Karpas-422 (cell line): Measurements from ENCODE around the gene SAP25. TPM values are rescaled to one million over a fixed set of nuclear protein-coding genes. Genes with fewer than 3 reads are reported as not detected.
"Not testable (repeated sequence)": the region's sequence is repeated elsewhere in the genome, so short reads cannot be mapped to it uniquely, and the experiment has no call there.

ENCODE experiments used
- DNase-seq: peaks from one replicate; pipeline ENCODE4 v3.0.0-alpha.2; 2015
- H2AFZ ChIP-seq: fragments of 200-600 bp; sonication (generic); 2 replicates; pipeline ENCODE4 v1.6.1; 2014; ENCODE audit warnings: antibody characterized with exemption, low read length, mixed read lengths
- H3K27ac ChIP-seq: fragments of 200-600 bp; sonication (generic); 2 replicates; pipeline ENCODE4 v1.5.1; 2014; ENCODE audit warnings: mild to moderate bottlenecking, low read length, moderate library complexity
- H3K27me3 ChIP-seq: fragments of 200-600 bp; sonication (generic); 2 replicates; pipeline ENCODE4 v1.6.1; 2014; ENCODE audit warnings: low read length, mixed read lengths
- H3K36me3 ChIP-seq: fragments of 200-600 bp; sonication (generic); 2 replicates; pipeline ENCODE4 v1.6.1; 2014; ENCODE audit warnings: low read length, mixed read lengths; ENCODE audit not compliant: insufficient read depth
- H3K4me1 ChIP-seq: fragments of 200-600 bp; sonication (generic); 2 replicates; pipeline ENCODE4 v1.6.1; 2014; ENCODE audit warnings: mild to moderate bottlenecking, low read length, mixed read lengths
- H3K4me2 ChIP-seq: fragments of 200-600 bp; sonication (generic); 2 replicates; pipeline ENCODE4 v1.6.1; 2014; ENCODE audit warnings: low read length, low read depth, mild to moderate bottlenecking; ENCODE audit not compliant: poor library complexity, severe bottlenecking
- H3K4me3 ChIP-seq: fragments of 200-600 bp; sonication (generic); 2 replicates; pipeline ENCODE4 v1.5.1; 2014; ENCODE audit warnings: mild to moderate bottlenecking, antibody characterized with exemption, low read length, mixed read lengths
- H3K79me2 ChIP-seq: fragments of 200-600 bp; sonication (generic); 2 replicates; pipeline ENCODE4 v1.6.1; 2014; ENCODE audit warnings: mild to moderate bottlenecking, low read length, mixed read lengths
- H3K9ac ChIP-seq: fragments of 200-600 bp; sonication (generic); 2 replicates; pipeline ENCODE4 v1.6.0; 2014; ENCODE audit warnings: low read length
- H3K9me2 ChIP-seq: fragments of 200-600 bp; sonication (generic), shearing (Covaris generic); replicated peaks from 2 replicates; pipeline ENCODE4 v1.6.0; 2014; ENCODE audit warnings: mild to moderate bottlenecking, low read length, moderate library complexity; ENCODE audit not compliant: insufficient read depth
- H3K9me3 ChIP-seq: fragments of 300-700, 200-600 bp; sonication (generic); 2 replicates; pipeline ENCODE4 v1.6.1; 2014; ENCODE audit warnings: low read length, mixed read lengths
- H4K20me1 ChIP-seq: fragments of 200-600 bp; sonication (generic); 2 replicates; pipeline ENCODE4 v1.6.1; 2014; ENCODE audit warnings: mild to moderate bottlenecking, antibody characterized with exemption, low read length, low read depth; ENCODE audit not compliant: insufficient read depth
- small RNA-seq: library from RNA; depleted of rRNA; stranded (forward); fragments of <200 nt; gene quantifications from one replicate; pipeline ENCODE3, GENCODE V24; 2014
- total RNA-seq: library from RNA; depleted of rRNA; stranded (reverse); fragments of >200 nt; shearing (Covaris generic); gene quantifications from 2 replicates; pipeline ENCODE4 v1.2.3, GENCODE V29; 2014; ENCODE audit warnings: low replicate concordance; rRNA removed

SAP25 gene
- total RNA-seq, 1 experiment from 2014 or later = 2.5 TPM

GRCh38 chr7:100536695-100537094 is 37.0 kb downstream of the SAP25 start:
- H3K4me1 ChIP-seq = peaks cover 20% of the 10 kb centered on the region
- H3K9me2 ChIP-seq, H3K27ac ChIP-seq, H3K9me3 ChIP-seq, H3K27me3 ChIP-seq, H3K4me3 ChIP-seq, H3K9ac ChIP-seq, H2AFZ ChIP-seq, H4K20me1 ChIP-seq, H3K36me3 ChIP-seq, H3K4me2 ChIP-seq, H3K79me2 ChIP-seq, DNase-seq: not testable (repeated sequence)

DNA sequence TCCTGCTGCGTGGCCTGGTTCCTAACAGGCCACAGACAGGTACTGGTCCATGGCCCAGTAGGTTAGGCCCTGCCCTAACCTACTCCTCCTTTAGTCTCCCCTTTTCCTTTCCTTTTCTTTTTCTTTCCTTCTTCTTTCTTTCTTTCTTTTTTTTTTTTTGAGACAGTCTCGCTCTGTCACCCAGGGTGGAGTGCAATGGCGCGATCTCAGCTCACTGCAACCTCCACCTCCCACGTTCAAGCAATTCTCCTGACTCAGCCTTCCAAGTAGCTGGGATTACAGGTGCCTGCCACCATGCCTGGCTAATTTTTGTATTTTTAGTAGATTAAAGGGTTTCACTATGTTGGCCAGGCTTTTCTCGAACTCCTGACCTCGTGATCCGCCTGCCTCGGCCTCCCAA is 37.7 kb downstream of the SAP25 start:
- not testable (repeated sequence) for H4K20me1 ChIP-seq, H3K36me3 ChIP-seq, H3K4me2 ChIP-seq, H3K9me2 ChIP-seq, H3K4me3 ChIP-seq, H3K9me3 ChIP-seq, H3K9ac ChIP-seq, H3K27me3 ChIP-seq, DNase-seq, H3K79me2 ChIP-seq, H2AFZ ChIP-seq, H3K27ac ChIP-seq
- peaks cover 23% of the 10 kb centered on the region for H3K4me1 ChIP-seq

DNA sequence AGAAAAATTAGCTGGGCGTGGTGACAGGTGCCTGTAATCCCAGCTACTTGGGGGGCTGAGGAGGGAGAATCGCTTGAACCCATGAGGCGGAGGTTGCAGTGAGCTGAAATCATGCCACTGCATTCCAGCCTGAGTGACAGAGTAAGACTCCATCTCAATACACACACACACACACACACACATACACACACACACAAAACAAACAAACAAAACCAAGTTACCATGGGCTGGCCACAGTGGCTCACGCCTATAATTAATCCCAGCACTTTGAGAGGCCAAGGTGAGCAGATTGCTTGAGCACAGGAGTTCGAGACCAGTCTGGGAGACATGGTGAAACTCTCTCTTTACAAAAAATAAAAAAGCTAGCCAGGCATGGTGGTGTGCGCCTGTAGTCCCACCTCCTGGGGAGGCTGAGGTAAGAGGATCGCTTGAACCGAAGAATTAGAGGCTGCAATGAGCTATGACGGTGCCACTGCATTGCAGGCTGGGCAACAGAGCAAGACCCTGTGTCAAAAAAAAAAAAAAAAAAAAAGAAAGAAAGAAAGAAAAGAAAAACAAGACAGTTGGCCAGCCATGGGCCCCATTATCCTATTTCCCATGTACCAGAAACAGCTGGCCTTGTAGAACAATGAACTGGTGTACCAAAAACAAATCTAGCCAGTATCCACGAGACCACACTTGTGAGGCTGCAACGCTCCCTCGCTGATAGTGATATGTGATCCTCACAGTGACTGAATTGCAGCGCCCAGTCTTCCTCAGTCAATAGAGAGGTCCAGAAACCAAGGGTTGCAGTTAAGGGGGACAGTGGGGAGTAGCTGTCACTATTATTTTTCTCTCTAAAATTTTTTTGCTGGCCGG is 41.3 kb downstream of the SAP25 start:
- H3K27me3 ChIP-seq = no peaks in the 10 kb centered on the region
- H3K36me3 ChIP-seq = no peaks in the 10 kb centered on the region
- no peaks in the 10 kb centered on the region for H3K79me2 ChIP-seq
- no peaks in the 10 kb centered on the region for H3K9me2 ChIP-seq
- no peak for DNase-seq
- H3K27ac ChIP-seq = no peak overlapping the region
- no peak overlapping the region for H3K4me3 ChIP-seq
- no peaks in the 10 kb centered on the region for H3K9me3 ChIP-seq
- no peaks in the 10 kb centered on the region for H4K20me1 ChIP-seq
- H3K4me1 ChIP-seq = peaks cover 6% of the 10 kb centered on the region
- no peak overlapping the region for H3K9ac ChIP-seq
- no peak overlapping the region for H2AFZ ChIP-seq
- H3K4me2 ChIP-seq = no peak overlapping the region

GRCh38 chr7:100528108-100528866 is 45.4 kb downstream of the SAP25 start:
- not testable (repeated sequence) for H3K4me2 ChIP-seq, H3K36me3 ChIP-seq, H3K27me3 ChIP-seq, H2AFZ ChIP-seq, H3K79me2 ChIP-seq, H4K20me1 ChIP-seq, H3K4me3 ChIP-seq, H3K4me1 ChIP-seq, H3K9ac ChIP-seq, DNase-seq, H3K27ac ChIP-seq, H3K9me3 ChIP-seq, H3K9me2 ChIP-seq

- not testable (repeated sequence) for H2AFZ ChIP-seq, H3K36me3 ChIP-seq, H3K27me3 ChIP-seq, H3K4me2 ChIP-seq, H3K79me2 ChIP-seq, DNase-seq, H3K27ac ChIP-seq, H3K4me1 ChIP-seq, H4K20me1 ChIP-seq, H3K4me3 ChIP-seq, H3K9me2 ChIP-seq, H3K9ac ChIP-seq, H3K9me3 ChIP-seq
Observed at GRCh38 chr7:100523192-100523591, 50.5 kb downstream of the SAP25 start.

Small RNAs within 50 kb of the gene (small RNA-seq; reads per million reads assigned to genes)
- not detected for gene RN7SL416P
- not detected for gene SAP25

Other genes starting within 250 kb of the SAP25 start
- gene PILRB, start 215.8 kb downstream of the SAP25 start, total RNA-seq = 58.9 and 98.2 TPM in 2 replicates
- 2.3 and 2.4 TPM in 2 replicates for gene PILRA, start 200.4 kb downstream of the SAP25 start, total RNA-seq
- 3.0 and 8.8 TPM in 2 replicates for gene ZCWPW1, start 145.2 kb downstream of the SAP25 start, total RNA-seq
- 28.4 and 40.4 TPM in 2 replicates for gene MEPCE, start 144.1 kb downstream of the SAP25 start, total RNA-seq
- 25.9 and 106 TPM in 2 replicates for gene PPP1R35, start 137.4 kb downstream of the SAP25 start, total RNA-seq
- gene SPACDR, start 109.6 kb downstream of the SAP25 start, total RNA-seq = 1.5 and 2.8 TPM in 2 replicates
- 40.4 and 97.3 TPM in 2 replicates for gene TSC22D4, start 94.7 kb downstream of the SAP25 start, total RNA-seq
- gene NYAP1, start 90.0 kb downstream of the SAP25 start, total RNA-seq = not detected in 2 replicates
- 5.7 and 6.7 TPM in 2 replicates for gene AGFG2, start 34.7 kb downstream of the SAP25 start, total RNA-seq
- gene LRCH4, start 12.2 kb upstream of the SAP25 start, total RNA-seq = 11.9 and 33.5 TPM in 2 replicates
- gene FBXO24, start 12.4 kb upstream of the SAP25 start, total RNA-seq = 1.0 TPM in 1 of 2 replicates, not detected in the other
- gene PCOLCE, start 28.5 kb upstream of the SAP25 start, total RNA-seq = 2.8 and 12.3 TPM in 2 replicates
- gene MOSPD3, start 38.6 kb upstream of the SAP25 start, total RNA-seq = 8.2 and 9.7 TPM in 2 replicates
- gene TFR2, start 67.7 kb upstream of the SAP25 start, total RNA-seq = 4.2 and 12.0 TPM in 2 replicates
- gene ACTL6B, start 82.5 kb upstream of the SAP25 start, total RNA-seq = not detected in 2 replicates
- gene GNB2, start 99.8 kb upstream of the SAP25 start, total RNA-seq = 65.0 and 101 TPM in 2 replicates
- 16.3 and 38.2 TPM in 2 replicates for gene GIGYF1, start 120.3 kb upstream of the SAP25 start, total RNA-seq
- gene POP7, start 132.2 kb upstream of the SAP25 start, total RNA-seq = 29.7 and 72.8 TPM in 2 replicates
- not detected in 2 replicates for gene EPO, start 146.6 kb upstream of the SAP25 start, total RNA-seq
- gene ZAN, start 159.7 kb upstream of the SAP25 start, total RNA-seq = not detected in 2 replicates